ENCODE results near the gene COL4A1.

DNA sequence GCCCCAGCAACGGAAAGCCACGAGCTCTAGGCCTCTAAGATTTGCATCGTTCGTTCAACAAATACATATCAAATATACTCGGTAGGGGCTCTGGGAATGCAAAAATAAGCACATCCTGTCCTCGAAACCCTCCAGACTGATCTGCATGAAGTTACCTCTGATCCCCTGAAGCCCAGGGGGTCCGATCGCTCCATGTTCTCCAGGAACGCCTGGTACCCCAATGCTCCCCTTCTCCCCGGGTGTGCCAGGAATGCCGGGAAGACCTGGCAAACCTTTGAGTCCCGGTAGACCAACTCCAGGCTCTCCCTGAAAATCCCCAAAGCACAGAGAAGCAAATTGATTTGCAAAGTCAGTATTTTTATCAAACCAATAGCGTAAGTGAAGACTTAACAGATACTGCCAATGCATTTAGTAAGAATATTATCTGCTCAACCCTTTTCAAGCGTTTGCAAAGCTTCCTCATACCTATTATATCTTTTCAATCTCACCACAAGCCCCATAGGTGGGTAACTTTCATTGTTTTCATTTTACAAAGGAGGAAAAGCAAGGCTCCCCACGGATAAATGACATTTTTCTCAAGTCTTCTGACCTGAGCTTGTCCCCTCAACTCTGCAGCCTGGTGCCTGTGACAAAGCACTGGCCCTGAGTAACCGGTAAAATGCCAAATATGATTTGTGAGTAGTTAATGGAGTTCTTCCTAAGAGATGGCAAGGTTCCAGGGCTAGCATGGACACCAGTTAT lies 127.7 kb downstream of the COL4A1 start:
- no peak for TF ChIP-seq EP300 (IDR thresholded peaks at IDR 0.05; ENCODE audit: borderline replicate concordance)
- TF ChIP-seq YY1 (IDR thresholded peaks at IDR 0.05; ENCODE audit: low read depth), result no peak
- no peak for TF ChIP-seq TAF1 (IDR thresholded peaks at IDR 0.05; ENCODE audit: low read depth)

Data from Ishikawa (cell line).